GM21367 (cell line): ENCODE measurements around the gene TMEM108.

Experiments
- ATAC-seq: cut with Tn5 transposase; IDR thresholded peaks from one replicate; pipeline ENCODE4 v1.9.1; 2021; ENCODE audit not compliant: unreplicated experiment

The TMEM108 gene

GRCh38 chr3:133209871-133210550 is 171.8 kb downstream of the TMEM108 start:
- ATAC-seq: no peak

DNA sequence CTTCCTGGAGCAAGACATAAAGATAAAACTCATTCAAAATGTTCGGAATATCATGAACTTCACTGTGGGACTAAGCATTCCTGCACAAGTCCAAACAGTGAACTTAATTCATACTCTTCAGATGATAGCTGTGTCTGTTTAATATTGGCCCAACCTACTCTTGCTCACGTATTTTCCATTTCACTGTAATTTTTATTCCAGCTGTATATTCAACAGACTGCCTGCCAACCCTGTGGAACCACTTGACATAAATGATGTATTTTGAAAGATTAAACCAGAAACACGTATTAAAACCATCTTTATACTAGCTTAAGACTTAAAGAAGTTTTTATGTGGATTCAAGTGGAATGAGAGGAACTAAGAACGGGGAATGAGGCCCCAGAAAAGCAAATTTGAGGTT is 172.5 kb downstream of the TMEM108 start:
- no peak for ATAC-seq

GRCh38 chr3:133211449-133211848 is 173.3 kb downstream of the TMEM108 start:
- ATAC-seq: peak; percentile 96

DNA sequence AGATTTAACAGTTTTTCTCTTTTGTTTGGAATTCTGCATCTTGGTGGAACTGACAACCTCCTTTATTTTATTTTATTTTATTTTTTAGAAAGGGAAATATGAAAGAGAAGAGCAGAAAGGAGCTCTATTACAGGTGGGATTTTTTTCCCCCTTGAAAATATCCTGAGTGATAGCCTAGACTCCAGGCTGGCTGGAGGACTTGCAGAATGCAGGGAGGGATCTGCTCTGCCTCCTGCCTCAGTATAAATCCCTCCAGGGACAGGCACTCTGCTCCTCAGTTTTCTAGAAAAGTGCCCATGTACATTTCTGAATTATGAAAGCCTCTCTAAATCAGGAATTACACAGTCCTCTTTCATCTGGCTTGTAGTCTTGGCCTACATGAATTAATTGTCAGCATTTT is 173.7 kb downstream of the TMEM108 start:
- ATAC-seq: no peak

GRCh38 chr3:133213937-133214336 is 175.7 kb downstream of the TMEM108 start:
- ATAC-seq: no peak

DNA sequence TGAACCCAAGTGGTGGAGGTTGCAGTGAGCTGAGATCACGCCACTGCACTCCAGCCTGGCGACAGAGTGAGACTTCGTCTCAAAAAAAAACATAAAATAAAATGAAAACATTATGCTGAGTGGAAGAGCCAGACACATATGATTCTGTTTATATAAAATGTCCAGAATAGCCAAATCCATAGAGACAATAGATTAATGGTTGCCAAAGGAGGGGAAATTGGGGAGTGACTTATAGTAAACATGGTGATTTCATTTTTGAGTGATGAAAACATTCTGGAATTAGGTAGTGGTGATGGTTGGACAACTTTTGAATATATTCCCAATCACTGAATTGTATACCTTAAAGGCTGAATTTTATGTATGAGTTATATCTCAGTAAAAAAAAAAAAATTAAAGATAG is 189.6 kb downstream of the TMEM108 start:
- no peak for ATAC-seq

GRCh38 chr3:133230195-133230594 is 192.0 kb downstream of the TMEM108 start:
- ATAC-seq: no peak

GRCh38 chr3:133236901-133237300 is 198.7 kb downstream of the TMEM108 start:
- ATAC-seq: no peak

DNA sequence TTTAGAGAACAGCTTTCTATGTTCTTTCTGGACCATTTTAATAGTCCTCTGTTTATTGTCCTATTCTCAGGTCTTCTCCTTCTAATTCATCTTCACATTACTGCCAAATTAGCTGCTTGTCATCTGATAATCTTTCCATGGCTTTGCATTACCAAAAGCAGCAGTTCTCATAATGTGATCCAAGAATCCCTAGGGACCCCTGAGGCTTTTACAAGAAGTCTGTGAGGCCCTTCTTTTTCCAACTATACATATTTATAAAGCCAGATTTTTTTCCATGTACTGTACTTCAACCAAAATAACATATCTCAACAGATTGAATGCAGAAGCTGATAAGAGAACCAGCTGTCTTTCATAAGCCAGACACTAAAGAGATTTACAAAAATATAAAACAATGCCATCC is 199.2 kb downstream of the TMEM108 start:
- no peak for ATAC-seq

GRCh38 chr3:133238015-133238414 is 199.8 kb downstream of the TMEM108 start:
- no peak for ATAC-seq

GRCh38 chr3:133246119-133246518 is 207.9 kb downstream of the TMEM108 start:
- no peak for ATAC-seq

GRCh38 chr3:133246773-133247172 is 208.6 kb downstream of the TMEM108 start:
- ATAC-seq: no peak

DNA sequence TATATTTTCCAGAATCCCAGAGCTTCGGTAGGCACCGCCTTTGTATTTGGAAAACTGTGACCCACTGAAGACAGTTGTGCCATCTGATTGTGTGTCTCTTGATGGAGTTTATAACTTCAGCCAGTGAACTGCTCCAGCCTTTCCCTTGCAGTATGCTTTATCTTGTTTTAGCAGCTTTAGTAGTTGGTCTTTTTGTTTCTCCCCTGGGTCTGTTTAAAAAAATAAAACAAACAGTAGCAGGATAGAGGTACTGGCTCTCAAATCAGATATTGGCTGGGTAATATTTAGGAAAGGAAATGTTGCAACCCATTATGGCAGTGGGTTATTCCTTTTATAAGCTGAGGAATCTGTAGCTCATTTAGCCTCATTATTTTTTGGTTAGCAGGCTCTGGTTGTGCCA is 210.2 kb downstream of the TMEM108 start:
- ATAC-seq: no peak

DNA sequence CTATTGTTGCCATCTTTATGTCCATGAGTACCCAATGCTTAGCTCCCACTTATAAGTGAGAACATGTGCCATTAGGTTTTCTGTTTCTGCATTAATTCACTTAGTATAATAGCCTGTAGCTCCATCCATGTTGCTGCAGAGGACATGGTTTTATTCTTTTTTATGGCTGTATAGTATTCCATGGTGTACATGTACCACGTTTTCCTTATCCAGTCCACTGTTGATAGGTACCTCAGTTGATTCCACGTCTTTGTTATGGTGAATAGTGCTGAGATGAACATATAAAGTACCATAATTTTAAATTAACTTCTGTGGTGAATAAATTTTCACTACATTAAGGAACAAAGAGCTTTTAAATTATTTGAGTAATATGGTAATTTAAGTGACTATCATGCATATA is 211.3 kb downstream of the TMEM108 start:
- ATAC-seq: no peak

- ATAC-seq: no peak
These were observed 216.0 kb downstream of the TMEM108 start for GRCh38 chr3:133254151-133254550.

GRCh38 chr3:133254716-133255115 is 216.5 kb downstream of the TMEM108 start:
- no peak for ATAC-seq

DNA sequence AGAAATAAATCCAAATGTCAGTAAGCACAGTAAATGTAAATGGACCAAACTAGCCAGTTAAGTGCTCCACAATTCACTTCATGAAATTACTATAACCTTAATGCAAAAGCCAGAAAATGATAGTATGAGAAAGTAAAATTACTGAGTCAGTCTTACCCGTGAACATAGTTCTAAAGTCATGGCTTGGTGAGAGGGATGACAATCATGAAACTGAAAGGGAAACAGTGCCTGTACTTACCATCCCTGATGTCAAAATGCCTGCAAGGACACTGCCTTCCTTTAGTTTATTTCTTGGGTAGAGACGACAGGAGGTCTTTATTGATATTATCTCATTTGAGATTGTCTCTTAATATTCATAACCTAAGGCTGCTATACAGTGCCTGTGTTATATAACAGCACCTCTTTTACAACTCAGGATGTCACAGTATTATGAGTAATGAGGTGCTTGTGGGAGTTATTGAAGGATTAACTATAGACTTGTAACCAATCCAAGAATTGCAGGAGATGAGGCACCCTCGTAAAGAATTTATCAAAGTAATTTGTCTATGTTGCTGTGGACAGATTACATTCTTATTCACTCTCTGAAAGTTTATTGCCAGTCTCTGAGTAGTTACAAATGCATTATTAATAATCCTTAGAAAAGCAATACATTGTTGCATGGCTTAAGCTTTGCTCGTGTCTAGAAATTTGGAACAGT is 218.7 kb downstream of the TMEM108 start:
- peak; percentile 87 for ATAC-seq

DNA sequence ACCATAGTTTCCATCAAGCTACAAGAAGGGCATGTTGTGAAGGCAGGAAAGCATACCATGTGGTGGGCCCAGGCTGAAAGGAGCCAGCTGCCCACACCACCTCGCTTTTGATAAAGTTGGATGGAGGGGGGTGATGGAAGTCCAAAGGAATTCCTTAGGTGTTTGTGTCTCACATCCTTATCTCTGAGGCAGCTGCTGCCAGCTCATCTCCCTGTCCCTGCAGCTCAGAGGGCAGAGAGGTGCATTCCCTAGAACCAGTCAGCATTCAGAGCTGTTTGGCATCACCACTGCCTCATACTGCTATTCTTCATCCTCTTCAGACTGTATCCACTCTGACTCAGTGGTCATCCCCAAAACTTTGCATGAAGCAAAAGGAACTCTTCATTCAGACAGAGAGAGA is 220.2 kb downstream of the TMEM108 start:
- ATAC-seq: no peak

DNA sequence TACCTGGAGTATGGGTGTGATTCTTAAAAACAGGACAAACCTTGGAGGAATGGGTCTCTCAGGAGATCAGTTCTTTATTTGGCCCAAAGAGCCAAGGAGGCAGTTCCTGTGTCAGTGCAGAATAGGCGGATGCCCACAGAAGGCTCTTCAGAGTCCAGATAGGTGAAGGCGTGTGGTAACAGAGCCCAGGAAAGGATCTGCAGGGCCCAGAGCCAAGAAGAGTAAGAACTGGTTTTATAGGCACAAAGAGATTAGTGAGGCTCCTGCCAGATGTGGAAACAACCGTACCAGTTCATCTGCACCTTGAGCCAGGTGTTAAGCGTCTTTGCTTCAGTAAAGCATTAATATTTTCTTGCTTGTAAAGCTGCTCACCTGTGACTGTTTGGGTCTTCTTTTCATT is 221.6 kb downstream of the TMEM108 start:
- no peak for ATAC-seq

DNA sequence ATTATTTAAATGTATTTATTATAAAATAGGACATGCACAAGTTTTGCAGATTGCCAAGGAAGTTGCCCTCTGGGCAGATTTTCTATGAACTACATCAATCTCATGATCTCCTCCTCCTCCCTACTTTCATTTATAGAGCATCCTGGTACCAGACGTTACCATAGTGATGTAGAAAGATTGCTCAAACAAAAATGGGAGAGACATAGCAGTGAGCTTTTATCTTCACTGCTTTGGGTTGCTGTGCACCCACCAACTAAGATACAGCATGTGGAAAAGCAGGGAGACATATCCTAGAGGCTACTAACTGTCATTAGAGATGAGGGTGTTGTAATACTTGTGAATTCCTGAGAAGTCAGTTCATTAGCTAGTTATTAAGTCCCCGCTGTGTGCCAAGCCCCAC is 224.1 kb downstream of the TMEM108 start:
- ATAC-seq: no peak

DNA sequence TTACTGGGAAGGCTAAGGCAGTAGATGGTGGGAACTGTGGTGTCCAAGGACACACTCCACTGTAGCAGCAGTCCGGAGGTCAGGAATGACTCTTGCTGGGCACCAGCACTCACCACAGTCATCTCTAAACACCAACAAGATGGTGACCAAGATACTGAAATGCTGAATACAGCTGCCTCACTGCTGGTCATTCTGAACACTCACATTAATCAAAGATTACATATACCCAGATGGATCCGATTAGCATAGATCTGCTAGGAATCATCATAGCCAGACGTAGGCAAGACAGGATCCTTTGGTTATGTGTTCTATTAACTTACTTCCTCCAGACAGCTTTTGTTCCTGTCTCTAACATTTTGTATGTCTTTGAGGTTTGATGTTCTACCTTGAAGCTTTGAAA is 226.7 kb downstream of the TMEM108 start:
- ATAC-seq: no peak

- no peak for ATAC-seq
These were observed 230.5 kb downstream of the TMEM108 start for GRCh38 chr3:133268726-133269134.

- ATAC-seq: no peak
These were observed 231.2 kb downstream of the TMEM108 start for GRCh38 chr3:133269393-133269792.
